HCT116 (cell line): Measurements from ENCODE around the gene PRDX1. TPM values are rescaled to one million over a fixed set of nuclear protein-coding genes. Genes with fewer than 3 reads are reported as not detected.

ENCODE experiments used
- ATAC-seq: fragments of 200-7000 bp; cut with Tn5 transposase; 2 replicates; pipeline ENCODE4 v1.9.1; 2020; ENCODE audit warnings: mild to moderate bottlenecking, moderate library complexity
- BruUV-seq: library from RNA; stranded (reverse); fragments of 400-500 nt; replicated peaks from 2 replicates; lab custom pipeline; 2021; lab: Mats Ljungman, UMichigan
- CTCF ChIA-PET: fragments of 300-600 bp; sonication (Branson Sonifier 250); formaldehyde crosslinking; loops from one replicate; lab custom pipeline; 2021; ENCODE audit warnings: antibody characterized with exemption; lab: Charles Lee
- POLR2A ChIA-PET: fragments of 300-600, 350-600 bp; sonication (Branson Sonifier 250); formaldehyde crosslinking; loops from one replicate; lab custom pipeline; 2021; ENCODE audit warnings: antibody characterized with exemption; lab: Charles Lee
- RAD21 ChIA-PET, 2 experiments: fragments of 300-600 bp; sonication (Branson Sonifier 250); formaldehyde crosslinking; loops; one replicate each; lab custom pipeline; 2023; ENCODE audit warnings: low total read pairs in 2 of 2; ENCODE audit not compliant: uncharacterized antibody in 2 of 2, unreplicated experiment in 2 of 2, low non-redundant PET in 1 of 2; lab: Charles Lee
- DNase-seq: peaks from one replicate; pipeline ENCODE4 v3.0.0-alpha.2; 2010; ENCODE audit warnings: low read depth, low spot score
- H2AFZ ChIP-seq: fragments of 200-600 bp; shearing (Covaris generic), sonication (generic); 2 replicates; pipeline ENCODE4 v1.6.1; 2017; ENCODE audit warnings: low read depth, mixed run types, mixed read lengths, antibody characterized with exemption, low read length; ENCODE audit not compliant: poor library complexity, severe bottlenecking
- H3K27ac ChIP-seq: 2 replicates; pipeline ENCODE4 v1.5.1; 2012; ENCODE audit warnings: low read depth, low read length
- H3K27me3 ChIP-seq: fragments of 200-600 bp; sonication (generic); 2 replicates; pipeline ENCODE4 v1.6.1; 2016; ENCODE audit warnings: mixed run types, low read length, mixed read lengths; ENCODE audit not compliant: insufficient read depth
- H3K36me3 ChIP-seq, 2 experiments: fragments of 200-500 bp in 1 of 2; fragments of 200-600 bp in 1 of 2; sonication (Bioruptor generic) in 1 of 2; sonication (generic) in 1 of 2; 2 replicates each; pipeline versions ENCODE4 v1.5.1 to v1.6.1; 2014 to 2016; ENCODE audit warnings: low read length in 2 of 2, inconsistent platforms in 1 of 2, mixed read lengths in 1 of 2, mixed run types in 1 of 2; ENCODE audit not compliant: insufficient read depth in 2 of 2, control insufficient read depth in 1 of 2
- H3K4me1 ChIP-seq, 2 experiments: fragments of 200-600 bp in 1 of 2; sonication (generic) in 1 of 2; 2 replicates each; pipeline versions ENCODE4 v1.5.1 to v1.6.1; 2012 to 2017; ENCODE audit warnings: low read length in 2 of 2, inconsistent platforms in 1 of 2, mild to moderate bottlenecking in 1 of 2, mixed read lengths in 1 of 2, mixed run types in 1 of 2, moderate library complexity in 1 of 2; ENCODE audit not compliant: insufficient read depth in 2 of 2, control insufficient read depth in 1 of 2
- H3K4me2 ChIP-seq: fragments of 200-600 bp; sonication (generic); 2 replicates; pipeline ENCODE4 v1.6.1; 2017; ENCODE audit warnings: mixed run types, low read length, mixed read lengths
- H3K4me3 ChIP-seq, 2 experiments: fragments of 200-600 bp in 1 of 2; sonication (generic) in 1 of 2; replicated peaks in 1 of 2; 2 replicates each; pipeline ENCODE4 v1.5.1; 2011 to 2016; ENCODE audit warnings: low read length in 2 of 2, control low read depth in 1 of 2, low read depth in 1 of 2, mild to moderate bottlenecking in 1 of 2, mixed read lengths in 1 of 2, mixed run types in 1 of 2
- H3K79me2 ChIP-seq: fragments of 200-600 bp; sonication (generic); 2 replicates; pipeline ENCODE4 v1.6.1; 2017; ENCODE audit warnings: mild to moderate bottlenecking, mixed run types, low read length, moderate library complexity, mixed read lengths; ENCODE audit not compliant: insufficient read depth
- H3K9ac ChIP-seq: fragments of 200-600 bp; sonication (generic); 2 replicates; pipeline ENCODE4 v1.6.1; 2016; ENCODE audit warnings: low read length, mixed read lengths
- H3K9me2 ChIP-seq: fragments of 200-600 bp; sonication (generic), shearing (Covaris generic); 2 replicates; pipeline ENCODE4 v1.6.1; 2017; ENCODE audit warnings: mixed run types, mild to moderate bottlenecking, moderate library complexity; ENCODE audit not compliant: insufficient read depth
- H3K9me3 ChIP-seq, 2 experiments: fragments of 200-500 bp in 1 of 2; fragments of 200-600 bp in 1 of 2; sonication (Bioruptor generic) in 1 of 2; sonication (generic) in 1 of 2; 2 replicates each; pipeline ENCODE4 v1.6.1; 2014 to 2017; ENCODE audit warnings: low read length in 2 of 2, mixed read lengths in 2 of 2, inconsistent platforms in 1 of 2, low read depth in 1 of 2, mild to moderate bottlenecking in 1 of 2, mixed run types in 1 of 2, moderate library complexity in 1 of 2; ENCODE audit not compliant: control insufficient read depth in 1 of 2, insufficient read depth in 1 of 2
- H4K20me1 ChIP-seq: fragments of 200-600 bp; sonication (generic), shearing (Covaris generic); 2 replicates; pipeline ENCODE4 v1.6.1; 2017; ENCODE audit warnings: mixed run types, mild to moderate bottlenecking, moderate library complexity; ENCODE audit not compliant: insufficient read depth
- ATF3 ChIP-seq: IDR thresholded peaks from 2 replicates; pipeline ENCODE4 v1.6.1; 2012
- POLR2A ChIP-seq: IDR thresholded peaks from 2 replicates; pipeline ENCODE4 v1.7.0; 2011; ENCODE audit warnings: borderline replicate concordance; ENCODE audit not compliant: insufficient read depth, insufficient read length; ENCODE audit errors: extremely low read depth
- POLR2AphosphoS5 ChIP-seq: IDR thresholded peaks from 2 replicates; pipeline ENCODE4 v1.6.1; 2011; ENCODE audit warnings: mild to moderate bottlenecking, low read depth, low read length, moderate library complexity
- SIN3A ChIP-seq: IDR thresholded peaks from 2 replicates; pipeline ENCODE4 v1.6.1; 2012; ENCODE audit warnings: low read depth
- SP1 ChIP-seq: IDR thresholded peaks from 2 replicates; pipeline ENCODE4 v1.6.1; 2012; ENCODE audit warnings: low read depth
- YY1 ChIP-seq: IDR thresholded peaks from 2 replicates; pipeline ENCODE4 v1.6.1; 2011; ENCODE audit warnings: low read length, low read depth, moderate library complexity, mild to moderate bottlenecking; ENCODE audit not compliant: insufficient replicate concordance; ENCODE audit errors: extremely low read depth
- ZFX ChIP-seq: fragments of 450-650 bp; IDR thresholded peaks from 2 replicates; pipeline ENCODE4 v1.6.1; 2017
- intact Hi-C: fragments of 100-400 bp; cut with micrococcal nuclease; formaldehyde crosslinking; loops from 2 replicates; pipeline ENCODE4 v1.10.0; 2022
- total RNA-seq: library from RNA; stranded (reverse); gene quantifications from one replicate; pipeline ENCODE4 v1.2.1, GENCODE V29; 2021; ENCODE audit not compliant: unreplicated experiment
- TF ChIP-seq, protein P1 (sequence below), 3 experiments: fragments of 200-600 bp in 1 of 3; sonication (generic) in 1 of 3; IDR thresholded peaks in 2 of 3; conservative IDR thresholded peaks in 1 of 3; 2 replicates each; pipeline ENCODE4 v1.5.1; 2012 to 2017; ENCODE audit warnings: low read depth in 2 of 3, low read length in 2 of 3, antibody characterized with exemption in 1 of 3, borderline replicate concordance in 1 of 3, control low read depth in 1 of 3, mild to moderate bottlenecking in 1 of 3, mixed read lengths in 1 of 3, mixed run types in 1 of 3, moderate library complexity in 1 of 3; ENCODE audit not compliant: insufficient read depth in 1 of 3
- TF ChIP-seq, protein P2 (sequence below): IDR thresholded peaks from 2 replicates; pipeline ENCODE4 v1.6.1; 2012; ENCODE audit warnings: low read depth

PRDX1 gene
- total RNA-seq, 1 experiment from 2014 or later, result 1,171 TPM

DNA sequence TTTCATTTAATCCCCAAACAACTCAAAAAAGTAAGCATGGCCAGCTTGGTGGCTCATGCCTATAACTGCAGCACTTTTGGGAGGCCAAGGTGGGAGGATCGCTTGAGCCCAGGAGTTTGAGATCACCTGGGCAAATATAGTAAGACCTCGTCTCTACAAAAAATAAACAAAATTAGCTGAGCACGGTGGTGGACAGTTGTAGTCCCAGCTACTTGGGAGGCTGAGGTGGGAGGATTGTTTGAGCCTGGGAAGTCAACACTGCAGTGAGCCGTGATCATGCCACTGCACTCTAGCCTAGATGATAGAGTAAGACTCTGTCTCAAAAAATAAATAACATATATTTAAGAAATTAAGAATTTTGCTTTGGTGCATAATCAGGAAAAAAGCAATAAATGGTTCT is 22.8 kb upstream of the PRDX1 start:
- RAD21 ChIA-PET, result no interaction called here
- BruUV-seq, result no TSS peak
- H3K9me2 ChIP-seq, result peaks cover 2% of the 10 kb centered on the region; the same call in 1 of the 2 replicates
- DNase-seq (no peak), ATAC-seq (no peak)
- POLR2A ChIA-PET, result interaction anchor here (0.7 to 1.8 kb wide), 2 partner anchors 23 to 199 kb away, joined by 5 to 11 read pairs; partner anchors contain the start of gene PRDX1
- H4K20me1 ChIP-seq, result no peaks in the 10 kb centered on the region
- no peaks in the 10 kb centered on the region for H3K79me2 ChIP-seq
- no peaks in the 10 kb centered on the region for H3K27me3 ChIP-seq
- H2AFZ ChIP-seq, result no peak overlapping the region
- H3K4me1 ChIP-seq, result no peaks in the 10 kb centered on the region; a peak in 1 of 4 replicates
- no peak overlapping the region for H3K9ac ChIP-seq
- no peak overlapping the region for H3K4me3 ChIP-seq
- intact Hi-C loops, result no loop called here
- no peaks in the 10 kb centered on the region for H3K36me3 ChIP-seq
- H3K27ac ChIP-seq, result no peak overlapping the region
- H3K9me3 ChIP-seq, result no peaks in the 10 kb centered on the region
- TF ChIP-seq POLR2A (no peak), YY1 (no peak), ZFX (no peak), SIN3A (no peak), SP1 (no peak), POLR2AphosphoS5 (no peak), ATF3 (no peak)
- TF ChIP-seq, protein P1, sequence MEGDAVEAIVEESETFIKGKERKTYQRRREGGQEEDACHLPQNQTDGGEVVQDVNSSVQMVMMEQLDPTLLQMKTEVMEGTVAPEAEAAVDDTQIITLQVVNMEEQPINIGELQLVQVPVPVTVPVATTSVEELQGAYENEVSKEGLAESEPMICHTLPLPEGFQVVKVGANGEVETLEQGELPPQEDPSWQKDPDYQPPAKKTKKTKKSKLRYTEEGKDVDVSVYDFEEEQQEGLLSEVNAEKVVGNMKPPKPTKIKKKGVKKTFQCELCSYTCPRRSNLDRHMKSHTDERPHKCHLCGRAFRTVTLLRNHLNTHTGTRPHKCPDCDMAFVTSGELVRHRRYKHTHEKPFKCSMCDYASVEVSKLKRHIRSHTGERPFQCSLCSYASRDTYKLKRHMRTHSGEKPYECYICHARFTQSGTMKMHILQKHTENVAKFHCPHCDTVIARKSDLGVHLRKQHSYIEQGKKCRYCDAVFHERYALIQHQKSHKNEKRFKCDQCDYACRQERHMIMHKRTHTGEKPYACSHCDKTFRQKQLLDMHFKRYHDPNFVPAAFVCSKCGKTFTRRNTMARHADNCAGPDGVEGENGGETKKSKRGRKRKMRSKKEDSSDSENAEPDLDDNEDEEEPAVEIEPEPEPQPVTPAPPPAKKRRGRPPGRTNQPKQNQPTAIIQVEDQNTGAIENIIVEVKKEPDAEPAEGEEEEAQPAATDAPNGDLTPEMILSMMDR (IDR thresholded peaks at IDR 0.05 in 2 of 3, conservative IDR thresholded peaks at IDR 0.05 in 1 of 3; ENCODE audit: borderline replicate concordance in 1 of 3, insufficient read depth in 1 of 3, low read depth in 2 of 3, low read length in 2 of 3), result no peak
- TF ChIP-seq, protein P2, sequence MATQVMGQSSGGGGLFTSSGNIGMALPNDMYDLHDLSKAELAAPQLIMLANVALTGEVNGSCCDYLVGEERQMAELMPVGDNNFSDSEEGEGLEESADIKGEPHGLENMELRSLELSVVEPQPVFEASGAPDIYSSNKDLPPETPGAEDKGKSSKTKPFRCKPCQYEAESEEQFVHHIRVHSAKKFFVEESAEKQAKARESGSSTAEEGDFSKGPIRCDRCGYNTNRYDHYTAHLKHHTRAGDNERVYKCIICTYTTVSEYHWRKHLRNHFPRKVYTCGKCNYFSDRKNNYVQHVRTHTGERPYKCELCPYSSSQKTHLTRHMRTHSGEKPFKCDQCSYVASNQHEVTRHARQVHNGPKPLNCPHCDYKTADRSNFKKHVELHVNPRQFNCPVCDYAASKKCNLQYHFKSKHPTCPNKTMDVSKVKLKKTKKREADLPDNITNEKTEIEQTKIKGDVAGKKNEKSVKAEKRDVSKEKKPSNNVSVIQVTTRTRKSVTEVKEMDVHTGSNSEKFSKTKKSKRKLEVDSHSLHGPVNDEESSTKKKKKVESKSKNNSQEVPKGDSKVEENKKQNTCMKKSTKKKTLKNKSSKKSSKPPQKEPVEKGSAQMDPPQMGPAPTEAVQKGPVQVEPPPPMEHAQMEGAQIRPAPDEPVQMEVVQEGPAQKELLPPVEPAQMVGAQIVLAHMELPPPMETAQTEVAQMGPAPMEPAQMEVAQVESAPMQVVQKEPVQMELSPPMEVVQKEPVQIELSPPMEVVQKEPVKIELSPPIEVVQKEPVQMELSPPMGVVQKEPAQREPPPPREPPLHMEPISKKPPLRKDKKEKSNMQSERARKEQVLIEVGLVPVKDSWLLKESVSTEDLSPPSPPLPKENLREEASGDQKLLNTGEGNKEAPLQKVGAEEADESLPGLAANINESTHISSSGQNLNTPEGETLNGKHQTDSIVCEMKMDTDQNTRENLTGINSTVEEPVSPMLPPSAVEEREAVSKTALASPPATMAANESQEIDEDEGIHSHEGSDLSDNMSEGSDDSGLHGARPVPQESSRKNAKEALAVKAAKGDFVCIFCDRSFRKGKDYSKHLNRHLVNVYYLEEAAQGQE, result no peak
- no peak overlapping the region for H3K4me2 ChIP-seq
- CTCF ChIA-PET, result no interaction called here
